Left ventricle myocardium superior (tissue), 1 donor: ENCODE data around the gene COQ8B. TPM values are rescaled to one million over a fixed set of nuclear protein-coding genes. Genes with fewer than 3 reads are reported as not detected.
"Not testable (repeated sequence)": the region's sequence is repeated elsewhere in the genome, so short reads cannot be mapped to it uniquely, and the experiment has no call there.

Experiments
- ATAC-seq: fragments of 200-7000 bp; cut with Tn5 transposase; one replicate; pipeline ENCODE4 v1.9.1; 2020; ENCODE audit warnings: mild to moderate bottlenecking, moderate library complexity
- DNase-seq: peaks from one replicate; pipeline ENCODE4 v3.0.0-alpha.2; 2020
- intact Hi-C: fragments of 100-400 bp; cut with micrococcal nuclease; formaldehyde crosslinking; loops from one replicate; pipeline ENCODE4 v1.11.0; 2022
- long read RNA-seq: library from polyadenylated mRNA; unstranded; transcript quantifications from one replicate; pipeline ENCODE4 v2.0.0, GENCODE V29; 2021
- total RNA-seq: library from RNA; stranded (reverse); fragmentation: NEBNext Ultra II Directional; extraction: Animal tissue kit (Norgen Biotek cat#: 25700); gene quantifications from one replicate; pipeline ENCODE4 v1.2.1, GENCODE V29; 2021
- donor health status: DM: no; HTN: yes; CAD: no; lungs with severe emphysema.

COQ8B gene
- total RNA-seq: 34.6 TPM
- long read RNA-seq, partial matches to known transcripts: 8 of 35 reads
- long read RNA-seq, other reads (novel, unspliced or antisense): 25 of 35 reads

DNA sequence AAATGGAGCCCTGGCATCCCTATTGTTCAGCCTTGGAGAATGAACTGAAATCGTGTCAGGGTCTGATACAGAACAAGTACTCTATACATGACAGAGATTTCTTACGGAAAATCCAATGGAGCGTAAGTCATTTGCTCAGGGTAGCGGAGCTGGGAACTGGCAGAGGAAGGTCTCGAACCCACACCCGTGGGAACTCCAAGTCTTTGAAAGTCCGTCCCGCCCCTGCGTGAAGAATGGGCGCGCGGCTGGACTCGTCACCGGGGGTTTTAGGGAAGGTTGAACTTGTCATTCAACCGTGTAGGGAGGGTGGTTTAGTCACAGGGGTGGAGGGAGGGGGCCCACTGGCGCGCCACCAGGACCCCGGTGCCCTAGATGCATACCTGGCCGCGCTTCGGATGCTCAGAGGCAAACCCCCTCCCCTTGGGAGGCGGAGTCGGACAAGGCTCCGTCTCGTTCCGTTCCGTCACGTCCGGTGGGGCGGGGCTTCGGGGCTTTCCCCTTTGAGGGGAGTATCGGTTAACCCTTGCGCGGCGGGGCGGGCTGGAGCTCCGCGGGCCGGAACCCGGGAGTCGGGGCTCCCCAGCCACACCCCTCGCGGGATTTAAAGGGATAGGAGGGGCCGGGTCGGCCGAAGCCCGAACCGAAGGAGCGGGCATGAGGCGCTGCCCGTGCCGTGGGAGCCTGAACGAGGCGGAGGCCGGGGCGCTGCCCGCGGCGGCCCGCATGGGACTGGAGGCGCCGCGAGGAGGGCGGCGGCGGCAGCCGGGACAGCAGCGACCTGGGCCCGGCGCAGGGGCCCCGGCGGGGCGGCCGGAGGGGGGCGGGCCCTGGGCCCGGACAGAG is at the start of gene COQ8B, which contains the start of gene ITPKC:
Gene COQ8B (minus strand): TSS at position 405 of the 843 bp plus-strand sequence. CDS start 2,254 bp downstream, outside the sequence.
Gene ITPKC (plus strand): TSS at position 631 of the 843 bp plus-strand sequence. CDS start 24 bp downstream, at position 655.
- peak; percentile 100 for DNase-seq
- intact Hi-C loops: no loop called here
- ATAC-seq: peak; percentile 79

GRCh38 chr19:40766385-40766784 is 49.7 kb upstream of the COQ8B start:
- intact Hi-C loops, ATAC-seq, DNase-seq: not testable (repeated sequence)

DNA sequence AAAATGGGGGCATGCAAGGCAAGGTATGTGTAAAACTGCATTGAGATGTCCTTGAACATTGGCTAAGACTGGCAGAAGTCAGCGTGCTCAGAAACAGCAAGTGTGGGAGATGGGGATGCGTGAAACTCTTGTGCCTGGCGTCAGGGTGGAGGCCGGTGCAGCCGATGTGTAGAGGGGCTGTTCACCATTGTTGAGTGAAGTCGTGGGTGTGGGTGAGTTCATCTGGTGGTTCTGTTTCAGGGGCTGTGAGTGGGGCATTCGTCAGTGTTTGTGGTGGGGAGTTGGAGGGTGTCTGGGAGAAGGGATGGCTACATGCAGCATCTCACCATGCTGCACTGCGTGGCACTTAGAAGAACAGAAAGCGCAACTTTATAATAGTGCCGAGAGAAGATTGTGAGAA is 47.3 kb upstream of the COQ8B start:
- DNase-seq: no peak
- intact Hi-C loops: no loop called here
- no peak for ATAC-seq

- intact Hi-C loops: no loop called here
- DNase-seq: no peak
- no peak for ATAC-seq
Measured at GRCh38 chr19:40763526-40763925, 46.8 kb upstream of the COQ8B start.

DNA sequence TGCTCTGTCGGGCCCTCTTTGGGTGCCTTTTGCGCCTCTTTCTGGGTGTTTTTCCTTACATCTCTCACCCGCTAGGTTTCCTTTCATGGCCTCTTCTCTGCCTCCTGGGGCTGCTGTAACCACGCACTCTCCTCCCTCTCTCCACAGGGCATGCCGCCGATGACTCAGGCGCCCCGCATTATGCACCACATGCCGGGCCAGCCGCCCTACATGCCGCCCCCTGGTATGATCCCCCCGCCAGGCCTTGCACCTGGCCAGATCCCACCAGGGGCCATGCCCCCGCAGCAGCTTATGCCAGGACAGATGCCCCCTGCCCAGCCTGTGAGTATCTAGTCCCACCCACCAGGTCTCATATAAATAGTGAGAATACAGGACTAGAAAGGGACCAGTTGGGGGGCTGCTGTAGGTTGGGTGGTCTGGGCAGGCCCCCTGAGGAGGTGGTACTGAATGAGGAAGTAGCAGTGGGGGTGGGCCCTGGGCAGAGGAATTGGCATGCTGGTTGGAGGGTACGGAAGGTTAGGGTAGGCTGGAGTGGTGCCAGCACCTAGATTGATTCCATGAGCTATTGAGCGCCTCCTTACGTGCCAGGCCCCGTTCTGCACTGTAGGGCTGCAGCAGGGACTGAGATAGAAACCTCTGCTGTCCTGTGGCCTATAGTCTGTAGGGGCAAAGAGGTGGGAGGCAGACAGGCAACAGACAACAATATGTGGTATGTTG is 46.2 kb upstream of the COQ8B start:
- intact Hi-C loops: no loop called here
- DNase-seq (no peak), ATAC-seq (no peak)

DNA sequence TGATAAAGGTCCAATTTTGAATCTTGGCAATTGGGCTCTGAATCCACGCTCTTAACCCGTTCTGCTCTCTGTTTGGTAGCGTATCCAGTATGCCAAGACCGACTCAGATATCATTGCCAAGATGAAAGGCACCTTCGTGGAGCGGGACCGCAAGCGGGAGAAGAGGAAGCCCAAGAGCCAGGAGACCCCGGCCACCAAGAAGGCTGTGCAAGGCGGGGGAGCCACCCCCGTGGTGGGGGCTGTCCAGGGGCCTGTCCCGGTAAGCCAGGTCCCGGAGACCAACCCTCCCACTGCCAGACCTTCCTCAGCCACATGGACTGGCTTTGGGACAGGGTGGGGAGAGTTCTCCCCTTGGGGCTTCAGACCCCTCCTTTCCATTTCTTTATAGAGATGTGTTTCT is 42.7 kb upstream of the COQ8B start:
- no peak for DNase-seq
- intact Hi-C loops: no loop called here
- ATAC-seq: no peak

DNA sequence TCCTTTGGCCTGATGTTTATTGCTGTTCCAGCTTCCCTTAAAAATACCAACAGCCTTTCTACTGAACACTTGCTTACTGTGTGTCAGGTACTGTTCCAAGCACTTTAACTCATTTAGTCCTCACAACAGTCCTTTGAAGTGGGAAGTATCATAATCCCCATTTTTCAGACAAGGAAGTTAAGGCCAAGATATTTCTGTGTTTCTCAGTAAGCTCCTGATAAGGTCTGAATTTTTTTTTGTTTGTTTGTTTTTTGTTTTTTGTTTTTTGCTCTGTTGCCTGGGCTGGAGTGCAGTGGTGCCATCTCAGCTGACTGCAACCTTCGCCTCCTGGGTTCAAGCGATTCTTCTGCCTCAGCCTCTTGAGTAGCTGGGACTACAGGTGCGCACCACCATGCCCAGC is 41.8 kb upstream of the COQ8B start:
- intact Hi-C loops: no loop called here
- ATAC-seq: no peak
- no peak for DNase-seq

- intact Hi-C loops: no loop called here
- no peak for ATAC-seq
- no peak for DNase-seq
Measured at GRCh38 chr19:40756502-40757110, 39.9 kb upstream of the COQ8B start.

DNA sequence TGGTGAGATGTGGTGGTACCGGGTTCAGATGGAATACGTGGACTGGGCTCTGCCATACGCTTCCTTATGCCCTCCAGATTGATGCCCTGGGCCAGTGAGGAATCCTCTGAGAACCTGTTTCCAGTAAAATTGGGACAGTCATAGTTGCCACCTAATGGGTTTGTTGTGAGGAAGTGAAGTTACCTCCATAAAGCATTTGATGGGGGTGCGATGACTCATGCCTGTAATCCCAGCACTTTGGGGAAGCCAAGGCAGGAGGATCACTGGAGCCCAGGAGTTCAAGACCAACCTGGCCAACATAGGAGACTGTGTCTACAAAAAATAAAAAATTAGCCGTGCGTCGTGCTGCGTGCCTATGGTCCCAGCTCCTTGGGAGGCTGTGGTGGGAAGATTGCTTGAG is 39.1 kb upstream of the COQ8B start:
- no peak for ATAC-seq
- intact Hi-C loops: no loop called here

GRCh38 chr19:40755248-40755624 is 38.5 kb upstream of the COQ8B start:
- ATAC-seq: no peak
- DNase-seq: no peak
- intact Hi-C loops: no loop called here

More for the DNA sequence above, 39.1 kb upstream of the COQ8B start:
- DNase-seq: no peak

GRCh38 chr19:40754611-40755247 is 38.0 kb upstream of the COQ8B start:
- DNase-seq: no peak
- intact Hi-C loops: no loop called here
- no peak for ATAC-seq

- ATAC-seq (no peak), DNase-seq (no peak)
- intact Hi-C loops: no loop called here
Measured at GRCh38 chr19:40752257-40752781, 35.6 kb upstream of the COQ8B start.

GRCh38 chr19:40750874-40751537 is 34.3 kb upstream of the COQ8B start, which contains the start of gene SNRPA:
TSS of gene SNRPA (plus strand) at chr19:40751203. CDS start at chr19:40751409, 206 bp downstream.
- intact Hi-C loops: no loop called here
- DNase-seq (peak; percentile 97), ATAC-seq (peak; percentile 86)

- DNase-seq: peak; percentile 99
- intact Hi-C loops: no loop called here
Measured at GRCh38 chr19:40750058-40750873, 33.6 kb upstream of the COQ8B start, which contains the start of gene ACTMAP. TSS of gene ACTMAP (minus strand) at chr19:40750477. CDS start at chr19:40749803, 674 bp downstream.

DNA sequence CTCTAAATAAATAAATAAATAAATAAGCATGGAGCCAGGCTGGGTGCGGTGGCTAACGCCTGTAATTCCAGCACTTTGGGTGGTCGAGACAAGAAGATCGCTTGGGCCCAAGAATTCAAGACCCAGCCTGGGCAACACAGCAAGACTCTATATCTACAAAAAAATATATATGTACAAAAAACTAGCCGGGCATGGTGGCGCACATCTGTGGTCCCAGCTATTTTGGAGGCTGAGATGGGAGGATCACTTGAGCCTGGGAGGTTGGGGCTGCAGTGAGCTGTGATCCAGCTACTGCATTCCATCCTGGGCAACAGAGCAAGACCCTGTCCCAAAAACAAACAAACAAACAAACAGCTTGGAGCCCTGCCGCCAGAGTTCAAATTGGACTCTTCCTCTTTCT is 30.9 kb upstream of the COQ8B start:
- DNase-seq: no peak
- intact Hi-C loops: no loop called here
- no peak for ATAC-seq

More at GRCh38 chr19:40750058-40750873, 33.6 kb upstream of the COQ8B start, which contains the start of gene ACTMAP:
- ATAC-seq: peak; percentile 96

DNA sequence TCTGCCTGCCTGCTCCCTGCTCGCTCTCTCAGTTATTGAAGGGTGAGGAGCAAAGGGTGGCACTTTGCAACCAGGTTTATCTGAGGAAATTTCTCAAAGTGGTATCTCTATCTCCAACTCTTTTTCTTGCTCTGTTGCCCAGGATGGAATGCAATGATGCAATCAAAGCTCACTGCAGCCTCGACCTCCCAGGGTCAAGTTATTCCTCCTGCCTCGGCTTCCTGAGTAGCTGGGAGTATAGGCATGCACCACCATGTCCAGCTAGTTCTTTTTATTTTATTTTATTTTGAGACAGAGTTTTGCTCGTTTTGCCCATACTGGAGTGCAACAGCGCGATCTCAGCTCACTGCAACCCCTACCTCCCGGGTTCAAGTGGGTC is 28.7 kb upstream of the COQ8B start:
- intact Hi-C loops: no loop called here
- ATAC-seq: no peak
- no peak for DNase-seq

DNA sequence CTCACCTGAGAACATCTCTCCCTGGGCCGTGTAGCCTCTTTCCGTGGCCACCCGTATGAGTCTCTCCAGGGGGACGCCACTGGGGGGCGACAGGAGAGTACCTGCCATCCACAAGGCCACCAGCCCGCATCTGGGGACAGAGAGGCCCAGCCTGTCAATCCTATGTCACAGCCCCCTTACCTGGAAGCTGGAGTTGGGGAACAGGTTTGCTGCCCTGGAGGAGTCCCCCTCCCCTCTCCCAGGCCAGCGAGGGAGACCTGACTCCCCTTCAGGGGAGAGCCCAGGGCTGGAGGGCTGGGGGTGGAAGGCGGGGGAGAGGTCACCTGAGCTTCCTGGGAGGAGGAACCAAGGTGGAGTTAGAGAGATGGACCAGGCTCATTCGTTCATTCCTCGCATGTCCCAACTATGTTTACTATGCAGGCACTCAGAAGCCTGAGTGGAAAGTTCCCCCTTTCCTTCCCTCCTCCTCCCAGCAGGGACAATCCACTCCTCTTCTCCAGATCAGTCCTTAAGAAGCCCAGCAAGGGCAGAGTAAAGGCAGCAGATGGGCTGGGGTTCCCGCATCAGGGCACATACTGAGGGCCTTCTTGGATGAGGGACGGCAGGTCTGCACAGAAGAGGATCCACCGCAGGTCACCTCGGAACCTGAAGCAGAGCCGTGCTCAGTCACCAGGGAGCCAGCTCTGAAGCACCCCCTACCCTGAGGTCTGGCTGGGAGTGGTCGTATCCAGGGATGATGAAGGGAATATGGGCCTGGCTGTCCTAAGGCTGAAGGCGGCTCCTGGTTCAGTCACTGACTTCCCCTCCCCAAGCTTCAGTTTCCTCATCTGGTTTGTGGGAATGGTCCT is 28.1 kb upstream of the COQ8B start:
- DNase-seq (no peak), ATAC-seq (no peak)
- intact Hi-C loops: no loop called here
